Neuronal stem cell (in vitro differentiated cells): ENCODE results near the gene OSBPL6.
"Not testable (repeated sequence)": the region's sequence is repeated elsewhere in the genome, so short reads cannot be mapped to it uniquely, and the experiment has no call there.

Source experiments
- DNase-seq: peaks from one replicate; pipeline ENCODE4 v3.0.0-alpha.2; 2013; ENCODE audit warnings: low spot score
- H2AFZ ChIP-seq: one replicate; pipeline ENCODE4 v1.6.1; 2013; ENCODE audit warnings: mild to moderate bottlenecking, low read length, inconsistent platforms
- H2AK5ac ChIP-seq: 2 replicates; pipeline ENCODE4 v1.6.1; 2013; ENCODE audit warnings: low read depth, mild to moderate bottlenecking, inconsistent platforms, low read length, moderate library complexity, mixed read lengths
- H2BK120ac ChIP-seq: 2 replicates; pipeline ENCODE4 v1.6.1; 2013; ENCODE audit warnings: low read depth, mild to moderate bottlenecking, inconsistent platforms, low read length, moderate library complexity, mixed read lengths
- H2BK12ac ChIP-seq: one replicate; pipeline ENCODE4 v1.6.1; 2013; ENCODE audit warnings: low read length, inconsistent platforms
- H2BK15ac ChIP-seq: 2 replicates; pipeline ENCODE4 v1.6.1; 2013; ENCODE audit warnings: mild to moderate bottlenecking, low read length, inconsistent platforms, mixed read lengths
- H2BK5ac ChIP-seq: one replicate; pipeline ENCODE4 v1.6.1; 2013; ENCODE audit warnings: inconsistent platforms, mild to moderate bottlenecking, low read length, moderate library complexity
- H3K14ac ChIP-seq: one replicate; pipeline ENCODE4 v1.6.1; 2013; ENCODE audit warnings: low read length, inconsistent platforms
- H3K18ac ChIP-seq: 2 replicates; pipeline ENCODE4 v1.6.1; 2013; ENCODE audit warnings: low read length, inconsistent platforms
- H3K23ac ChIP-seq: 2 replicates; pipeline ENCODE4 v1.6.1; 2013; ENCODE audit warnings: low read depth, mild to moderate bottlenecking, mixed read lengths, low read length, inconsistent platforms; ENCODE audit not compliant: poor library complexity
- H3K27ac ChIP-seq: replicated peaks from 3 replicates; pipeline ENCODE4 v1.5.1; 2013; ENCODE audit warnings: low read length, inconsistent platforms
- H3K27me3 ChIP-seq, 3 experiments: 2 replicates each; pipeline ENCODE4 v1.6.1; 2013; ENCODE audit warnings: low read length in 3 of 3, mild to moderate bottlenecking in 2 of 3, inconsistent platforms in 1 of 3, low read depth in 1 of 3, mixed read lengths in 1 of 3, moderate library complexity in 1 of 3; ENCODE audit not compliant: control insufficient read depth in 3 of 3, insufficient read depth in 3 of 3
- H3K36me3 ChIP-seq, 2 donors: replicated peaks in 1 of 2; 2 replicates each; pipeline ENCODE4 v1.6.1; 2013; ENCODE audit warnings: low read length in 2 of 2; ENCODE audit not compliant: control insufficient read depth in 2 of 2, insufficient read depth in 2 of 2
- H3K4ac ChIP-seq: 2 replicates; pipeline ENCODE4 v1.6.1; 2013; ENCODE audit warnings: inconsistent platforms, mild to moderate bottlenecking, low read length, moderate library complexity
- H3K4me1 ChIP-seq, 2 donors: 1 replicate in 1 of 2; 2 replicates in 1 of 2; pipeline ENCODE4 v1.6.1; 2013; ENCODE audit warnings: low read length in 2 of 2, low read depth in 1 of 2; ENCODE audit not compliant: control insufficient read depth in 2 of 2, insufficient read depth in 1 of 2
- H3K4me2 ChIP-seq: one replicate; pipeline ENCODE4 v1.6.1; 2013; ENCODE audit warnings: mild to moderate bottlenecking, low read length, inconsistent platforms; ENCODE audit not compliant: insufficient read depth, poor library complexity, severe bottlenecking
- H3K4me3 ChIP-seq, 2 donors: 2 replicates each; pipeline ENCODE4 v1.5.1; 2013; ENCODE audit warnings: low read length in 2 of 2, mild to moderate bottlenecking in 2 of 2, inconsistent platforms in 1 of 2, moderate library complexity in 1 of 2
- H3K79me1 ChIP-seq: one replicate; pipeline ENCODE4 v1.6.1; 2013; ENCODE audit warnings: low read depth, mild to moderate bottlenecking, inconsistent platforms, low read length, moderate library complexity
- H3K9ac ChIP-seq: one replicate; pipeline ENCODE4 v1.6.1; 2013; ENCODE audit warnings: mild to moderate bottlenecking, low read depth, low read length, inconsistent platforms; ENCODE audit not compliant: poor library complexity
- H3K9me3 ChIP-seq, 2 donors: replicated peaks in 1 of 2; 2 replicates each; pipeline versions ENCODE3 to v1.6.1; 2013; ENCODE audit warnings: low read length in 2 of 2, mild to moderate bottlenecking in 2 of 2, inconsistent platforms in 1 of 2, low read depth in 1 of 2, mixed read lengths in 1 of 2, moderate library complexity in 1 of 2; ENCODE audit not compliant: control insufficient read depth in 2 of 2, insufficient read depth in 1 of 2
- H4K8ac ChIP-seq: one replicate; pipeline ENCODE4 v1.6.1; 2013; ENCODE audit warnings: low read depth, mild to moderate bottlenecking, inconsistent platforms, low read length, moderate library complexity
- H4K91ac ChIP-seq: one replicate; pipeline ENCODE4 v1.6.1; 2013; ENCODE audit warnings: low read length, low read depth, mild to moderate bottlenecking, inconsistent platforms; ENCODE audit not compliant: poor library complexity
- WGBS, 2 donors: extraction: QIAGEN DNeasy Blood & Tissue Kit; methylation state at CpG; one replicate each; pipeline ENCODE4 v1.1.7; 2013; ENCODE audit warnings: missing lambda C conversion rate in 2 of 2, mixed read lengths in 1 of 2; ENCODE audit not compliant: insufficient read length in 2 of 2, insufficient replicate concordance in 1 of 2; ENCODE audit errors: extremely low coverage in 2 of 2; 5-methylcytosine and 5-hydroxymethylcytosine counted together

OSBPL6 gene

DNA sequence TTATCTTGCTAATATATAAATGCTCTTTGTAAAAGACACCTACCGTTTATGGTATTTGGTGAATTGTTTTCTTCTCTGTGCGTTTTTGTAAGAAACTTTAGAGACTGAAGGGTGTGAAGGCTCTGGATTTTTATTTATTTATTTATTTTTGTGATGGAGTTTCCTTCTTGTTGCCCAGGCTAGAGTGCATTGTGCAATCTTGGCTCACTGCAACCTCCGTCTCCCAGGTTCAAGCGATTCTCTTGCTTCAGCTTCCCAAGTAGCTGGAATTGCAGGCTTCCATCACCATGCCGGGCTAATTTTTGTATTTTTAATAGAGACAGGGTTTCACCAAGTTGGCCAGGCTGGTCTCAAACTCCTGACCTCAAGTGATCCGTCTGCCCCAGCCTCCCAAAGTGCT lies 129.0 kb downstream of the OSBPL6 start:
- H3K27me3 ChIP-seq, H3K4me2 ChIP-seq, H2BK120ac ChIP-seq, H2AFZ ChIP-seq, H2AK5ac ChIP-seq, H3K9ac ChIP-seq, H3K9me3 ChIP-seq, H3K18ac ChIP-seq, H4K8ac ChIP-seq, H3K14ac ChIP-seq, H3K27ac ChIP-seq, H3K4me1 ChIP-seq, DNase-seq, H3K79me1 ChIP-seq, H2BK15ac ChIP-seq, H3K23ac ChIP-seq, H3K36me3 ChIP-seq, H3K4ac ChIP-seq, H2BK5ac ChIP-seq, H3K4me3 ChIP-seq, H2BK12ac ChIP-seq, H4K91ac ChIP-seq: not testable (repeated sequence)
- no CpG with 5 or more reads among the region's 6 CpGs for WGBS, 2 donors

DNA sequence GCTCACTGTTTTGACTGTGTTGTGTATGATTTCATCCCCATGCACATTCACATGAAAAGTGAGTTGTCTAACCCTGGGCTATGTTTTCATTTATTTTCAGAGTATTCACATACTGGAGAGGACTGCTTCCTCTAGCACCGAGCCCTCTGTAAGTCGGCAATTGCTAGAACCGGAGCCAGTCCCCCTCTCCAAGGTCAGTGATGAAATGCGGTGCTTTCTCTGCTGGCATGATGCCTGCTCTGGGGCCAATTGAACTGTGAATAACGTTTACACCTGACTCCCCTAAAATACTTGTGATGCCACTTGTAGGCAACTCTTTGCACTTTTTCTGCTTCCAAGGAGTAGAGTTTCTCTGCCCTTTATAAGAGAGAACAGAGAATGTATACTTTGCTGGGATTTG lies 129.8 kb downstream of the OSBPL6 start:
- Histone ChIP-seq H3K4me2 (no peak overlapping the region), H2BK120ac (no peak overlapping the region), H3K23ac (no peak overlapping the region), H3K4ac (no peak overlapping the region), H3K14ac (no peak overlapping the region), H4K91ac (no peak overlapping the region), H2BK5ac (no peak overlapping the region), H3K9ac (no peak overlapping the region), H3K27me3 (no peaks in the 10 kb centered on the region), H3K79me1 (no peaks in the 10 kb centered on the region), H2AFZ (no peak overlapping the region), H4K8ac (no peak overlapping the region), H3K36me3 (no peaks in the 10 kb centered on the region), H2BK15ac (no peak overlapping the region), H3K4me3 (no peak overlapping the region), H2AK5ac (no peak overlapping the region), H3K9me3 (no peaks in the 10 kb centered on the region), H2BK12ac (no peak overlapping the region), H3K18ac (no peak overlapping the region), H3K4me1 (no peaks in the 10 kb centered on the region), H3K27ac (no peak overlapping the region)
- DNase-seq, result no peak
- no CpG with 5 or more reads among the region's 5 CpGs for WGBS, 2 donors

DNA sequence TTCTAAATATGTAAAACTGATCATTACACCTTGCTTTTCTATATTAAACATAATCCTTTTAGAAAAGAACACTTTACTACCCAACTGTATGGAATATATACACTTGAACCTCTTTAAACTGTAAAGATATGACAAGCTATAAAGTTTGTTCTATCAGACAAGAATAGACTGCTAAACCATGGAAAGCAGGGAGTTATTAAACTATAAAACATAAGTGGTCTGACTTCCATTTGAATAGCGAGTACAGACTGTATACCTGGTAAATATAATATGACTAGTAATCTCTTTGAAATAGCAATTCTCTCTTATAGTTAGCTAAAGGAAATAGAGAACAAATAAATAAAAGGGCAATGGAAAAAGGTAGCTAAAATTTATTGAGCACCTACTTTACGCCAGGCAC lies 131.0 kb downstream of the OSBPL6 start:
- no peak overlapping the region for H3K14ac ChIP-seq
- no peak overlapping the region for H2AK5ac ChIP-seq
- H2AFZ ChIP-seq, result no peak overlapping the region
- no peak overlapping the region for H3K4me2 ChIP-seq
- no peak overlapping the region for H3K4ac ChIP-seq
- no peak for DNase-seq
- WGBS, 2 donors, result no CpG with 5 or more reads among the region's 2 CpGs
- no peaks in the 10 kb centered on the region for H3K9me3 ChIP-seq
- no peak overlapping the region for H3K18ac ChIP-seq
- no peaks in the 10 kb centered on the region for H3K27me3 ChIP-seq
- H2BK15ac ChIP-seq, result no peak overlapping the region
- H4K91ac ChIP-seq, result no peak overlapping the region
- H2BK120ac ChIP-seq, result no peak overlapping the region
- no peak overlapping the region for H2BK12ac ChIP-seq
- H3K4me3 ChIP-seq, result no peak overlapping the region
- no peaks in the 10 kb centered on the region for H3K4me1 ChIP-seq
- H4K8ac ChIP-seq, result no peak overlapping the region
- no peak overlapping the region for H2BK5ac ChIP-seq
- no peaks in the 10 kb centered on the region for H3K79me1 ChIP-seq
- H3K9ac ChIP-seq, result no peak overlapping the region
- no peak overlapping the region for H3K27ac ChIP-seq
- H3K36me3 ChIP-seq, result no peaks in the 10 kb centered on the region
- no peak overlapping the region for H3K23ac ChIP-seq

DNA sequence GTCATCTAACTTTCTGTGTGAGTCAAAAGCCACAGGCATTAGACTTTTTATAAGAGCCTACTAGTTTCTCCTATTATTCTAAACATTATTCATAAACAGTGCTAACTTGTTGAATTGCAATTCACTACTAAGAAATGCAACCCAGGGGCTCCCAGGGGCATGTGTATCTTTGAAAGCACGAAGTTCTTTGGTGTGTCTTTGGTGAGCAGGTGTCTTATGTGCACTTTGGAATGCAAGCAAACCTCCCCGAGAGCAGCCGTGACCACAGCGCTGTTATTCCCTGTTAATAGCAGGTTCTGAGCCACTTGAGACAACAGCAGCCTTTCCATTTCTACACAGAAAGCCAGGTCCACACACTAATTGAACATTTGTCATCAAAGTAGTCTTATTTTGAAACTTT lies 133.2 kb downstream of the OSBPL6 start:
- Histone ChIP-seq H3K4me3 (no peak overlapping the region), H2BK5ac (no peak overlapping the region), H3K4ac (no peak overlapping the region), H2BK12ac (no peak overlapping the region), H3K27ac (no peak overlapping the region), H3K9ac (no peak overlapping the region), H3K79me1 (no peaks in the 10 kb centered on the region), H3K18ac (no peak overlapping the region), H3K14ac (no peak overlapping the region), H3K23ac (no peak overlapping the region), H3K9me3 (no peaks in the 10 kb centered on the region), H3K27me3 (no peaks in the 10 kb centered on the region), H2AK5ac (no peak overlapping the region), H3K4me1 (no peaks in the 10 kb centered on the region), H3K4me2 (no peak overlapping the region), H4K8ac (no peak overlapping the region), H4K91ac (no peak overlapping the region), H2BK120ac (no peak overlapping the region), H3K36me3 (no peaks in the 10 kb centered on the region), H2BK15ac (no peak overlapping the region), H2AFZ (no peak overlapping the region)
- DNase-seq, result no peak
- WGBS, 2 donors, result no CpG with 5 or more reads among the region's 4 CpGs
